Fibroblast of lung (primary cell): ENCODE data around the gene GGT1. TPM values are rescaled to one million over a fixed set of nuclear protein-coding genes. Genes with fewer than 3 reads are reported as not detected.

Source experiments
- DNase-seq, 2 donors: peaks; one replicate each; pipeline versions ENCODE4 v3.0.0 to v3.0.0-alpha.2; 2010; ENCODE audit warnings: low read depth in 2 of 2
- H2AFZ ChIP-seq: 2 replicates; pipeline ENCODE4 v1.5.1; 2012; ENCODE audit warnings: low read length, control low read depth, inconsistent platforms
- H3K27ac ChIP-seq: 2 replicates; pipeline ENCODE4 v1.5.1; 2011; ENCODE audit warnings: low read length, control low read depth; ENCODE audit not compliant: insufficient read depth
- H3K27me3 ChIP-seq: 2 replicates; pipeline ENCODE4 v1.5.1; 2011; ENCODE audit warnings: mild to moderate bottlenecking, low read length; ENCODE audit not compliant: control insufficient read depth, insufficient read depth
- H3K36me3 ChIP-seq: 2 replicates; pipeline ENCODE4 v1.5.1; 2011; ENCODE audit warnings: low read length; ENCODE audit not compliant: control insufficient read depth, insufficient read depth
- H3K4me1 ChIP-seq: 2 replicates; pipeline ENCODE4 v1.5.1; 2011; ENCODE audit warnings: low read length; ENCODE audit not compliant: control insufficient read depth, insufficient read depth; ENCODE audit errors: extremely low read depth
- H3K4me2 ChIP-seq: 2 replicates; pipeline ENCODE4 v1.5.1; 2011; ENCODE audit warnings: low read length, control low read depth; ENCODE audit not compliant: insufficient read depth; ENCODE audit errors: extremely low read depth
- H3K4me3 ChIP-seq, 4 experiments: fragments of 200-600 bp in 1 of 4; sonication (generic) in 1 of 4; replicated peaks in 1 of 4; 2 replicates each; pipeline ENCODE4 v1.5.1; 2011 to 2016; ENCODE audit warnings: low read length in 4 of 4, low read depth in 3 of 4, mild to moderate bottlenecking in 3 of 4, control low read depth in 2 of 4, inconsistent platforms in 1 of 4, mixed read lengths in 1 of 4; ENCODE audit not compliant: insufficient read depth in 1 of 4; ENCODE audit errors: control extremely low read depth in 1 of 4
- H3K79me2 ChIP-seq: 2 replicates; pipeline ENCODE4 v1.5.1; 2012; ENCODE audit warnings: mild to moderate bottlenecking, low read length, inconsistent platforms; ENCODE audit not compliant: control insufficient read depth, insufficient read depth
- H3K9ac ChIP-seq: 2 replicates; pipeline ENCODE4 v1.5.1; 2011; ENCODE audit warnings: mild to moderate bottlenecking, low read length, control low read depth; ENCODE audit not compliant: insufficient read depth
- H3K9me3 ChIP-seq: 2 replicates; pipeline ENCODE4 v1.5.1; 2012; ENCODE audit warnings: low read depth, low read length; ENCODE audit not compliant: control insufficient read depth, insufficient read depth
- H4K20me1 ChIP-seq: 2 replicates; pipeline ENCODE4 v1.5.1; 2011; ENCODE audit warnings: low read length; ENCODE audit not compliant: control insufficient read depth, insufficient read depth; ENCODE audit errors: extremely low read depth
- EZH2 ChIP-seq: IDR thresholded peaks from 2 replicates; pipeline ENCODE4 v1.5.1; 2012; ENCODE audit warnings: low read length, control low read depth, mild to moderate bottlenecking; ENCODE audit errors: missing control alignments
- polyA plus RNA-seq, 2 donors: library from polyadenylated mRNA; depleted of rRNA in 1 of 2; stranded (reverse) in 1 of 2; unstranded in 1 of 2; fragments of >200 nt; gene quantifications; 2 replicates each; pipeline ENCODE4 v1.2.1, GENCODE V29; 2011 to 2012; ENCODE audit warnings: missing spikeins in 1 of 2
- total RNA-seq: library from RNA; depleted of rRNA; stranded (reverse); fragments of >200 nt; gene quantifications from 2 replicates; pipeline ENCODE4 v1.2.1, GENCODE V29; 2014
- TF ChIP-seq, protein P1 (sequence below), 2 donors: IDR thresholded peaks in 1 of 2; conservative IDR thresholded peaks in 1 of 2; 1 replicate in 1 of 2; 2 replicates in 1 of 2; pipeline ENCODE4 v1.5.1; 2011 to 2012; ENCODE audit warnings: low read length in 2 of 2, control low read depth in 1 of 2, inconsistent platforms in 1 of 2, low read depth in 1 of 2, mild to moderate bottlenecking in 1 of 2

Gene GGT1
- total and polyA plus RNA-seq, 2 donors (not counting 1 experiment from before 2014, with no cell fraction given) = 0.37 to 2.0 TPM

DNA sequence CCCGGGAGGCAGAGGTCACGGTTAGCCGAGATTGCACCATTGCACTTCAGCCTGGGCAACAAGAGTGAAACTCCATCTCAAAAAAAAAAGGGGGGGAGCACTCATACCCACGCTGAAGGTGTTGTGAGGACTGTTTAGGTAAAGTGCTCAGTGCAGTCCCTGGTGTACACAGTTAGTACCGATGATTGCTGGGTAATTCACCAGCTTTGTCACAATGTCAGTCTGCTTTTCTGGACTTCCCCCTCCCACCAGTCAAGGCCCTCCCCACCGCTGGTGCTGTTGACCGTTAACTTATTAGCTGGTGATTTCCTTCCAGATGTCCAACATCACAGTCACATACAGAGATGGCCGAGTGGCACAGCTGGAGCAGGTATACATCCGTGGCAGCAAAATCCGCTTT lies 35.3 kb upstream of the GGT1 start:
- Histone ChIP-seq H3K9me3 (no peaks in the 10 kb centered on the region), H4K20me1 (no peaks in the 10 kb centered on the region), H3K4me1 (no peaks in the 10 kb centered on the region), H3K27ac (no peak overlapping the region), H3K36me3 (peaks cover 12% of the 10 kb centered on the region), H3K79me2 (peaks cover 46% of the 10 kb centered on the region), H2AFZ (no peak overlapping the region), H3K27me3 (no peaks in the 10 kb centered on the region), H3K4me3 (no peak overlapping the region), H3K9ac (no peak overlapping the region), H3K4me2 (no peak overlapping the region)
- DNase-seq = no peak
- TF ChIP-seq EZH2 = no peak
- TF ChIP-seq, protein P1, sequence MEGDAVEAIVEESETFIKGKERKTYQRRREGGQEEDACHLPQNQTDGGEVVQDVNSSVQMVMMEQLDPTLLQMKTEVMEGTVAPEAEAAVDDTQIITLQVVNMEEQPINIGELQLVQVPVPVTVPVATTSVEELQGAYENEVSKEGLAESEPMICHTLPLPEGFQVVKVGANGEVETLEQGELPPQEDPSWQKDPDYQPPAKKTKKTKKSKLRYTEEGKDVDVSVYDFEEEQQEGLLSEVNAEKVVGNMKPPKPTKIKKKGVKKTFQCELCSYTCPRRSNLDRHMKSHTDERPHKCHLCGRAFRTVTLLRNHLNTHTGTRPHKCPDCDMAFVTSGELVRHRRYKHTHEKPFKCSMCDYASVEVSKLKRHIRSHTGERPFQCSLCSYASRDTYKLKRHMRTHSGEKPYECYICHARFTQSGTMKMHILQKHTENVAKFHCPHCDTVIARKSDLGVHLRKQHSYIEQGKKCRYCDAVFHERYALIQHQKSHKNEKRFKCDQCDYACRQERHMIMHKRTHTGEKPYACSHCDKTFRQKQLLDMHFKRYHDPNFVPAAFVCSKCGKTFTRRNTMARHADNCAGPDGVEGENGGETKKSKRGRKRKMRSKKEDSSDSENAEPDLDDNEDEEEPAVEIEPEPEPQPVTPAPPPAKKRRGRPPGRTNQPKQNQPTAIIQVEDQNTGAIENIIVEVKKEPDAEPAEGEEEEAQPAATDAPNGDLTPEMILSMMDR (conservative IDR thresholded peaks at IDR 0.05 in 1 of 2, IDR thresholded peaks at IDR 0.05 in 1 of 2; ENCODE audit: low read depth in 1 of 2, low read length in 2 of 2) = no peak

DNA sequence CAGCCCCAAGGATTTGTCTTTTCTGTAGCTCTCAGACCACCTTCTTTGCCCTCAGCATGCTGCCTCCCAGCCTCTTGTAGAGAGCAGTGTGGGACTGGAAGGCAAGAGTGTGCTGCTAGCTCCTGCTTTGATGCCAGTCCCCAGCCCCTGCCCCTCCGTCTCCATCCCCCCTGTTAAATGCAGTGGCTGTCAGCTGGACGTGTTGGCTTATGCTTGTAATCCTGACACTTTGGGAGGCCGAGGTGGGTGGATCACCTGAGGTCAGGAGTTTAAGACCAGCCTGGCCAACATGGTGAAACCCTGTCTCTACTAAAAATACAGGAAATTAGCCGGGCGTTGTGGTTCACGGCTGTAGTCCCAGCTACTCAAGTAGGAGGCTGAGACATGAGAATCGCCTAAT lies 31.7 kb upstream of the GGT1 start:
- Histone ChIP-seq H3K9ac (no peak overlapping the region), H3K36me3 (peaks cover 16% of the 10 kb centered on the region), H3K4me2 (no peak overlapping the region), H3K4me1 (no peaks in the 10 kb centered on the region), H3K27ac (no peak overlapping the region), H3K9me3 (no peaks in the 10 kb centered on the region), H3K4me3 (no peak overlapping the region), H3K27me3 (no peaks in the 10 kb centered on the region), H2AFZ (no peak overlapping the region), H3K79me2 (peaks cover 14% of the 10 kb centered on the region), H4K20me1 (no peaks in the 10 kb centered on the region)
- DNase-seq = no peak
- TF ChIP-seq, protein P1 (conservative IDR thresholded peaks at IDR 0.05 in 1 of 2, IDR thresholded peaks at IDR 0.05 in 1 of 2; ENCODE audit: low read depth in 1 of 2, low read length in 2 of 2) = no peak
- no peak for TF ChIP-seq EZH2

DNA sequence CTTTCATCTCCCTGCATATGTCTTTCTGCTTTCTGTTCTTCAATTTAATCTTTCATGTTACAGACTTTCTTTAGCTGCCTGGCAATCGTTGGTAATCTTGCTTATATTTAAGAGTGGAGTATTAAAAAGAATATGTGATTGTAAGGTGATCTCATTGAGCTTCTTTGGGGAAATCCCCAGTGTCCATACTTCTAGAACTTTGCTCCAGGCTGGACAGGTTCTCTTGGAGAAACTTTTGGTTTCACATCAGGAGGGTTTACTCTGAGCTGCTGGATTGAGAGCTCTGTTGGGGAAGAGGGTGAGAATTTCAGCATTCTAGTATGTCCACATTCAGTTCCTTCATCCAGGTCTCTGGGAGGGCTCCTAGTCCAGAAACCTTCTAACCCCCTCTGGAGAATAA lies 26.2 kb upstream of the GGT1 start:
- no peak overlapping the region for H3K4me3 ChIP-seq
- H2AFZ ChIP-seq = no peak overlapping the region
- H3K9ac ChIP-seq = no peak overlapping the region
- no peak overlapping the region for H3K4me2 ChIP-seq
- H3K27ac ChIP-seq = no peak overlapping the region
- H3K36me3 ChIP-seq = peaks cover 3% of the 10 kb centered on the region
- no peaks in the 10 kb centered on the region for H4K20me1 ChIP-seq
- no peaks in the 10 kb centered on the region for H3K27me3 ChIP-seq
- TF ChIP-seq, protein P1 (conservative IDR thresholded peaks at IDR 0.05 in 1 of 2, IDR thresholded peaks at IDR 0.05 in 1 of 2; ENCODE audit: low read depth in 1 of 2, low read length in 2 of 2) = no peak
- no peak for TF ChIP-seq EZH2
- no peak for DNase-seq
- no peaks in the 10 kb centered on the region for H3K9me3 ChIP-seq
- H3K79me2 ChIP-seq = no peaks in the 10 kb centered on the region
- H3K4me1 ChIP-seq = peaks cover 3% of the 10 kb centered on the region
